Fibroblast of skin of scalp (primary cell): Measurements from ENCODE around the gene C1orf94.
A peak's percentile ranks its signal among the peaks of the same experiment; 100 is the strongest.

Experiments used
- DNase-seq: peaks from one replicate; pipeline ENCODE4 v3.0.0-alpha.2; 2013

C1orf94 gene

DNA sequence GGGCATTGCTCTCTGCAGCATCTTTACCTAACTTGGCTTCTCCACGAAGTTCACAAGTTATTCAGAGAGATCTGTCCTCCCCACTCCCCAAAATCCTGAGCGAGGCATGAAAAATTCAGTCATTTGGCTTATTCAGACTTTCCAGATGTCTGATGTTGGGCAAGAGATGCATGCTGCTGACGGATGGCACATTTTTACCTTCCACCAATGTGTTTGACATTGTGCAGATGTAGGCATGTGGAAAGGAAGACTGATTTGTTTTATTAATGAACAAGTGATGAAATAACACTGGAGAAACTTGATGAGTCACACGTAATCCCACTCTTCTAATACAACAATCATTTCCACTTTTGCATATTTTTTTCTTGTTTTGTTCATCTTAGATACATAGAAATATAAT lies 86.7 kb downstream of the C1orf94 start:
- DNase-seq = peak; percentile 27

DNA sequence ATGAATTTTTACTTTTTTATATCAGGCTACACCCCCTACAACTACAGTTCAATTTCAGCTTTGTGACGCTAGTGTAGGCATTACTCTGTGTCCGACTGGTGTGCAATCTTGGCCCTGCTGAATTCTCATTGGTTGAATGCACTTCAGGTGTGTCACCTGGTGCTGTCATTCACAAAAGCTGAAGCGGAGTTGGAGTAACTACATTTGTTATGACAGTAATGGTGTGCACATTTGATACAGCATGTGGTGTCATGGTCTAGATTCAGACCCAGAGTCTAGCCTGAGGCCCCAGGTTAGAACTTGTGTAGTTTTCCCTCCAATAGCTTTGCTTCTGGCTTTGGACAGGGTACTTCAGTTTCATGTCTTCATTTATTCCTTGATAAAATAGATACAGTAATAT lies 88.7 kb downstream of the C1orf94 start:
- no peak for DNase-seq

DNA sequence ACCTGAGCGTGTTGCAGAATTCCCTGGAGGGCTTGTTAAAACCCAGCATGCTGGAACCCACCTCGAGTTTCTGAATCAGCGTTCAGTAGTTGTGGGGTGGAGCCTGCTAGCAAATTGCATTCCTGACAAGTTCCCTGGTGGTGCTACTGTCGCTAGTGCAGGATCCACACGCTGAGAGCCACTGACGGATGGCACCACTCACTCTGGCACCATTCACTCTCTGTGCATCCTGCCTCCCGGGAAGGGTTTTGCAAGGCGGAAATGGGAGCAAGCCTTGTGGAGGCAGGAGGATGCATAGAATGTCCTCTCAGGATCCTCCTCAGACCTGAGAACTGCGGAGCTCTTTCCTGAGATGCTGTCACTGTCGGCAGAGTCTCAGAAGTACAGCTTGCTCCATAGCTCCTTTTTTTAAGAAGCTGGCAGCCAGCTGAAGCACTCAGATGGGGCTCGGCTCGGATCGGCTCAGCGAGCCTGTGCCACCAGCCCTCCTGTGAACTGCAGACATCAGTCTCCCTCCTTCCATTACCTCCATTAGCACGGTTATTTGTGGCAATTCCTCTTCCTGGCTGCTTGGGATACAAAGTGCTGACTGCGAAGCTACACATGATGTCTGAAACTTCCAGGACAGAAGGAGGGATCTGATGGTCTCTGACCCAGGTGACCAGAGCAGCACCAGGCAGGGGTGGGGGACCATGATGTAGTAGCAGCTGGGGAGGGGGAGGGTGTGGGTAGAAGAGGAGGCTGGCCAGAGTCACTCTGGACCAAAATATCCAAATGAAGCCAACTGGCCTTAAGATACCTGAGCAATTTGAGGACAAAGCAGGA lies 89.6 kb downstream of the C1orf94 start:
- peak; percentile 53 for DNase-seq

DNA sequence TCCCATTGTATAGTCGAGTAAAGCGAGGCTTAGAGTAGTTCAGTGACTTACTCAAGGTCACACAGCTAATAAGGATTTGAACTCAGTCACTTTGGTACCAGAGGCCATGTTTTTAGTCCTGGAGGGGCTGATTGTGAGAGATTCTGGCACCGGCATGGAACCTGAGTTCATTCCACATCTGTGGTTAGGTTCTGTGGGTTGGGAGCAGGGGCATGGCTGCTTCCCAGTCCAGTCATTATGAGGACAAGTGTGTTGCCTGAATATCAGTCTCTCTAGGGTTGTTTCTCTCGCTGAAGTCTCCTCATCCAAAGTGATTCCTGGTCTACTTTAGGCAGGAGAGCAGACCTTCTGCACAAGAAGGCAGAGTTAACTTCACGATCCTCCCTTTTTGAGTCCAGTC lies 90.6 kb downstream of the C1orf94 start:
- DNase-seq = peak; percentile 5

DNA sequence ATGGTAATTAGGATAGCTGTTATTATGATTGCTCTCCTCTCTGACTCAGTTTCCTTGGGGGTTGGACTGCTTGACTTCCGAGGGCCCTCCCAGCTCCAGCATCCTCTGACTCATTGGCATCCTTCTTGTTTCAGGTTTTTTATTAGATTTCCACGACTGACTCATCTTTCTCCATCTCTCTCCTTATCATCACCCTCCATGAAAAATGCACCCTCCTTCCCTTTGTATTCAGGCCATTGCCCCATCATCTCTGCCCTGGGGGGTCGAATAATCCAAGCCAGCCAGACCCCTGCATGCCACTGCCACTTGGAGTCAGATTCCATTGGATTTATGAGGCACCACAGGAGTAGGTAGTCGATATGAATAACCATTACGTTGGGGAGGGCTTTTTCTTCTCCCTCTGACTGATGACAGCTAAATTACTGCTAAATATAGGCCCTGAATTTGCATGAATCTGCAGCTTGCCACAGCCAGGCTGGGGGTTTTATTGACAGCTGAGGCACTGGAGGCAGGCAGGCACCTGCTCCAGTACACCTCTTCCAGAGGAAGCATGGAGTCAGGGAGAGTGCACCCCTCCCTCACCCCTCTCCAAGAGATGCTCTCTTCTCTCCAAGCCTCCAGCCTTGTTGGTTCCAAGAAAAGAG lies 91.7 kb downstream of the C1orf94 start:
- peak; percentile 97 for DNase-seq
